IPS-18a (cell line): ENCODE data around the gene CAPN11.

Experiments used
- H3K27ac ChIP-seq: one replicate; pipeline ENCODE4 v1.5.1; 2013; ENCODE audit warnings: low read length
- H3K27me3 ChIP-seq: one replicate; pipeline ENCODE4 v1.6.1; 2013; ENCODE audit warnings: mild to moderate bottlenecking, low read length; ENCODE audit not compliant: control insufficient read depth, insufficient read depth
- H3K36me3 ChIP-seq: one replicate; pipeline ENCODE4 v1.6.1; 2013; ENCODE audit warnings: low read depth, low read length; ENCODE audit not compliant: control insufficient read depth
- H3K4me1 ChIP-seq: one replicate; pipeline ENCODE4 v1.6.1; 2013; ENCODE audit warnings: low read depth, low read length; ENCODE audit not compliant: control insufficient read depth
- H3K4me3 ChIP-seq: one replicate; pipeline ENCODE4 v1.5.1; 2013; ENCODE audit warnings: low read length
- H3K9ac ChIP-seq: one replicate; pipeline ENCODE4 v1.6.1; 2013; ENCODE audit warnings: mild to moderate bottlenecking, low read length, moderate library complexity
- H3K9me3 ChIP-seq: one replicate; pipeline ENCODE4 v1.6.1; 2013; ENCODE audit warnings: low read depth, low read length; ENCODE audit not compliant: control insufficient read depth

The CAPN11 gene

GRCh38 chr6:44166591-44167184, 8.1 kb downstream of the CAPN11 start:
- Histone ChIP-seq H3K4me1 (peaks cover 5% of the 10 kb centered on the region), H3K9ac (no peak overlapping the region), H3K27ac (no peak overlapping the region), H3K36me3 (no peaks in the 10 kb centered on the region), H3K9me3 (no peaks in the 10 kb centered on the region), H3K4me3 (no peak overlapping the region), H3K27me3 (no peaks in the 10 kb centered on the region)

DNA sequence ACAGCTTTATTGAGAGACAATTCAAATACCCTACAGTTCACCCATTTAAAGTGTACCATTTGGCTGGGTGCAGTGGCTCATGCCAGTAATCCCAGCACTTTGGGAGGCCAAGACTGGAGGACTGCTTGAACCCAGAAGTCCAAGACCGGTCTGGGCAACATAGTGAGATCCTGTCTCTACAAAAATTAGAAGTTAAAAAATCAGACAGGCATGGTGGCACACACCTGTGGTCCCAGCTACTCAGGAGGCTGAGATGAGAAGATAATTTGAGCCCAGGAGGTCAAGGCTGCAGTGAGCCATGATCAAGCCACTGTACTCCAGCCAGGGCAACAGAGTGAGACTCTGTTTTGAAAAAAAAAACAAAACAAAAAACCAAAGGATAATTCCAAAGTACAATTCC, 8.9 kb downstream of the CAPN11 start:
- no peak overlapping the region for H3K9ac ChIP-seq
- no peak overlapping the region for H3K27ac ChIP-seq
- H3K4me1 ChIP-seq, result peaks cover 5% of the 10 kb centered on the region
- no peak overlapping the region for H3K4me3 ChIP-seq
- H3K27me3 ChIP-seq, result no peaks in the 10 kb centered on the region
- no peaks in the 10 kb centered on the region for H3K9me3 ChIP-seq
- no peaks in the 10 kb centered on the region for H3K36me3 ChIP-seq

GRCh38 chr6:44169154-44169553, 10.5 kb downstream of the CAPN11 start:
- no peaks in the 10 kb centered on the region for H3K9me3 ChIP-seq
- no peaks in the 10 kb centered on the region for H3K27me3 ChIP-seq
- H3K36me3 ChIP-seq, result no peaks in the 10 kb centered on the region
- peaks cover 9% of the 10 kb centered on the region for H3K4me1 ChIP-seq
- no peak overlapping the region for H3K27ac ChIP-seq
- no peak overlapping the region for H3K9ac ChIP-seq
- no peak overlapping the region for H3K4me3 ChIP-seq

DNA sequence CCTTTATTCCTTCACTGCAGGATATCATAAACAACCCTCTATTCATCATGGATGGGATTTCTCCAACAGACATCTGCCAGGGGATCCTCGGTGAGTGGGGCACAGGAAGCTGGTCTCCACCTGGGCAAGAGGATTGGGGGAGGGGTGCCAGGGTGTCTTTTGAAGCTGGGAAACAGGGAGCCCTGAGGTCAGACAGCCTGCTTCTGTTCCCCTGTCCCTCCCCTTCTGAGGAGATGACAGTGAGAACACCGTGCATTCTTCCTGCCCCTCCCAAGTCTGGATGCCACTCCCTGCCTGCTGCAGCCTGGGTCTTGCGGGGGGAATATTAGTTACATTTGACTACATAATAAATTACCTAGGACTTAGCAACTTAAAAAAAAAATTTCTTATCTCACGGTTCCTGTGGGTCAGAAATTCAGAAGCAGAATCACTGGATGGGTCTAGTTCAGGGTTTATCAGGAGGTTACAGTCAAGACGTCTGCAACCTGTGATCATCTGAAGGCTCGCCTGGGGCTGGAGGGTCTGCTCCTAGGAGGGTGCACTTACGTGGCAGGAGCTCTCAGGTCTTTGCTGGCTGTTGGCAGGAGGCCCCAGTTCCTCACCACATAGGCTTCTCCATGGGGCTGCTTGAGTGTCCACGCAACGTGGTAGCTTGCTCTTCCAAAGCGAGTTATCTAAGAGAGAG, 11.4 kb downstream of the CAPN11 start:
- Histone ChIP-seq H3K27ac (no peak overlapping the region), H3K4me1 (peaks cover 7% of the 10 kb centered on the region), H3K4me3 (no peak overlapping the region), H3K9me3 (no peaks in the 10 kb centered on the region), H3K36me3 (no peaks in the 10 kb centered on the region), H3K27me3 (no peaks in the 10 kb centered on the region), H3K9ac (no peak overlapping the region)

- Histone ChIP-seq H3K9ac (no peak overlapping the region), H3K27ac (no peak overlapping the region), H3K27me3 (no peaks in the 10 kb centered on the region), H3K4me1 (peaks cover 4% of the 10 kb centered on the region), H3K36me3 (no peaks in the 10 kb centered on the region), H3K9me3 (no peaks in the 10 kb centered on the region), H3K4me3 (no peak overlapping the region)
These were observed 13.4 kb downstream of the CAPN11 start for GRCh38 chr6:44171899-44172546.

DNA sequence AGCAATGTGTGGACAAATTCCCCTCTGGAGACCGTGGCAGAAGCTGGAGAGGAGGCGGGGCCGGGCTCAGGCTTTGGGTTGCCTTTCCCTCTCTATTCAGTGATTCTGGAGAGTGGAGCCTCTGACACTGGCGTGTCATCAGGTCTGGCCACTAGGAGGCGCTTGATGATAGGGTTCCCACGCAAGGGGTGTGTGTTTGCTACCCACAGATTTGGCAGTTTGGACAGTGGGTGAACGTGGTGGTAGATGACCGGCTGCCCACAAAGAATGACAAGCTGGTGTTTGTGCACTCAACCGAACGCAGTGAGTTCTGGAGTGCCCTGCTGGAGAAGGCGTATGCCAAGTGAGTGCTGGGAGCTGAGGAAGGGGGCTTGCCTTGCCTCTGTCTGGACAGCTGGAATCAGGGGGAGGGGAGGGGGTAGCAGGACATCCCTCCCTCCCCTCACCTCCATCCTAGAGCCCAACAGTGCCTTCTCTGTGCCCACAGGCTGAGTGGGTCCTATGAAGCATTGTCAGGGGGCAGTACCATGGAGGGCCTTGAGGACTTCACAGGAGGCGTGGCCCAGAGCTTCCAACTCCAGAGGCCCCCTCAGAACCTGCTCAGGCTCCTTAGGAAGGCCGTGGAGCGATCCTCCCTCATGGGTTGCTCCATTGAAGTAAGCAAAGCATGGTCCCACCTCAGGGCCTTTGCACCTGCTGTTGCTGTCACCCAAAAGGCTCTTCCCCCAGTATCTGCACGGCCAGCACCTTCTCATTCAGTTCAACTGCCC, 14.3 kb downstream of the CAPN11 start:
- peaks cover 3% of the 10 kb centered on the region for H3K4me1 ChIP-seq
- no peaks in the 10 kb centered on the region for H3K36me3 ChIP-seq
- no peaks in the 10 kb centered on the region for H3K27me3 ChIP-seq

DNA sequence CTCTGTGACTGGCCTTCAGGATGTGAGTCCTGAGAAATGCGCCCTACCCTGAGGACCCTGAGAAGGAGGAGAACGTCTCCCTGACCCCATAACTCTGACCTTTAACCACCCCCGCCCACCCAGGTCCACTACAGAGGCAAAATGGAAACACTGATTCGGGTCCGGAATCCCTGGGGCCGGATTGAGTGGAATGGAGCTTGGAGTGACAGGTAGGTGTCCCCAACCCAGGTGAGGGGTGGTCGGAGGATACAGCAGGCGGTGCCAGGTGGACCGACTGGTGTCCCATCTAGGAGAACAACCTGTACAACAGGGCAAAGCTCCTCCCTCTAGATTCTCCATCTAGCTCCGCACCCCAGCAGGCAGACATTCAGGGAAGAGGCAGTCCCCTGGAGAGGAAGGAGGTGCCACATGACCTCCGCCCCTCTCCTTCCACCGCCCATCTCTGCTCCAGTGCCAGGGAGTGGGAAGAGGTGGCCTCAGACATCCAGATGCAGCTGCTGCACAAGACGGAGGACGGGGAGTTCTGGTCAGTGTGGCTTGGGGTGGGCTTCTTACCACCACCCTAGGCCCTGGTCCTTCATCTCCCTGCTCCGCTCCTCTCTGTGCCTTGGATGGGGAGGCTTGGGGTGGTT, 17.6 kb downstream of the CAPN11 start:
- H3K9me3 ChIP-seq, result no peaks in the 10 kb centered on the region
- H3K27me3 ChIP-seq, result no peaks in the 10 kb centered on the region
- no peak overlapping the region for H3K9ac ChIP-seq
- peaks cover 3% of the 10 kb centered on the region for H3K4me1 ChIP-seq
- no peak overlapping the region for H3K4me3 ChIP-seq
- H3K36me3 ChIP-seq, result no peaks in the 10 kb centered on the region
- no peak overlapping the region for H3K27ac ChIP-seq

More for the DNA sequence above, 14.3 kb downstream of the CAPN11 start:
- H3K27ac ChIP-seq, result no peak overlapping the region
- H3K9me3 ChIP-seq, result no peaks in the 10 kb centered on the region
- H3K4me3 ChIP-seq, result no peak overlapping the region
- no peak overlapping the region for H3K9ac ChIP-seq

DNA sequence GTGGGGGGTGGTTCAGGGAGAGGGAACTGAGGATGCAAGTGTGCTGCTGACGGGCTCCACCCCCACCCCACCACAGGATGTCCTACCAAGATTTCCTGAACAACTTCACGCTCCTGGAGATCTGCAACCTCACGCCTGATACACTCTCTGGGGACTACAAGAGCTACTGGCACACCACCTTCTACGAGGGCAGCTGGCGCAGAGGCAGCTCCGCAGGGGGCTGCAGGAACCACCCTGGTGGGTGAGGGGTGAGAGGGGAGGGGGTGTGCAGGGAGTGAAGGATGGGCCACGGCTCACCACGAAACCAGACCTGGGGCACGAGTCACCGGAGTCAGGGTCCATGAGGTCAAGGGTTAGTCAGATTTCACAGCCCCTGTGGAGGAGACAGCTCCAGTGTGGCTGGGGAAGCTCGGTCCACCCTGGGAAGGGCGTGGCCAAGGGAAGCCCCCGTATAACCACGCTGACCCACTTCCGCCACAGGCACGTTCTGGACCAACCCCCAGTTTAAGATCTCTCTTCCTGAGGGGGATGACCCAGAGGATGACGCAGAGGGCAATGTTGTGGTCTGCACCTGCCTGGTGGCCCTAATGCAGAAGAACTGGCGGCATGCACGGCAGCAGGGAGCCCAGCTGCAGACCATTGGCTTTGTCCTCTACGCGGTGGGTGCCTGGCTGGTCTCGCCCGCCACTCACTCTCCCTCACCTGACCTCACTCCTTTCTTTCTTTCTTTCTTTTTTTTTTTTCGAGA, 18.3 kb downstream of the CAPN11 start:
- no peaks in the 10 kb centered on the region for H3K27me3 ChIP-seq
- H3K9me3 ChIP-seq, result no peaks in the 10 kb centered on the region
- peaks cover 3% of the 10 kb centered on the region for H3K4me1 ChIP-seq
- no peak overlapping the region for H3K27ac ChIP-seq
- no peaks in the 10 kb centered on the region for H3K36me3 ChIP-seq
- no peak overlapping the region for H3K9ac ChIP-seq
- H3K4me3 ChIP-seq, result no peak overlapping the region

- Histone ChIP-seq H3K27me3 (no peaks in the 10 kb centered on the region), H3K36me3 (no peaks in the 10 kb centered on the region), H3K9ac (no peak overlapping the region), H3K4me1 (peaks cover 2% of the 10 kb centered on the region), H3K27ac (no peak overlapping the region), H3K4me3 (no peak overlapping the region), H3K9me3 (no peaks in the 10 kb centered on the region)
These were observed 19.2 kb downstream of the CAPN11 start for GRCh38 chr6:44177691-44178423.

GRCh38 chr6:44178424-44179071, 19.9 kb downstream of the CAPN11 start:
- Histone ChIP-seq H3K27me3 (no peaks in the 10 kb centered on the region), H3K4me1 (no peaks in the 10 kb centered on the region), H3K9me3 (no peaks in the 10 kb centered on the region), H3K9ac (no peak overlapping the region), H3K4me3 (no peak overlapping the region), H3K36me3 (no peaks in the 10 kb centered on the region), H3K27ac (no peak overlapping the region)
